Smooth muscle cell (in vitro differentiated cells): Measurements from ENCODE around the gene AP1M2. TPM values are rescaled to one million over a fixed set of nuclear protein-coding genes. Genes with fewer than 3 reads are reported as not detected.
"Not testable (repeated sequence)": the region's sequence is repeated elsewhere in the genome, so short reads cannot be mapped to it uniquely, and the experiment has no call there.

ENCODE experiments used
- DNase-seq: peaks from one replicate; lab custom pipeline; 2025; ENCODE audit not compliant: unreplicated experiment; lab: John Stamatoyannopoulos, UW
- H2AFZ ChIP-seq: fragments of 200-600 bp; sonication (generic); 2 replicates; pipeline ENCODE4 v1.6.0; 2016; ENCODE audit warnings: antibody characterized with exemption, low read depth, mild to moderate bottlenecking
- H3F3A ChIP-seq: fragments of 200-600 bp; sonication (generic); 2 replicates; pipeline ENCODE4 v1.6.0; 2017; ENCODE audit warnings: antibody characterized with exemption, low read depth
- H3K27ac ChIP-seq: fragments of 200-600 bp; sonication (generic); 2 replicates; pipeline ENCODE4 v1.5.1; 2016; ENCODE audit warnings: low read depth, mild to moderate bottlenecking
- H3K27me3 ChIP-seq: fragments of 200-600 bp; sonication (generic); 2 replicates; pipeline ENCODE4 v1.6.1; 2016; ENCODE audit warnings: low read depth, mild to moderate bottlenecking
- H3K36me3 ChIP-seq: fragments of 200-600 bp; sonication (generic); 2 replicates; pipeline ENCODE4 v1.5.1; 2016; ENCODE audit warnings: low read depth
- H3K4me1 ChIP-seq: fragments of 200-600 bp; sonication (generic); 2 replicates; pipeline ENCODE4 v1.5.1; 2016; ENCODE audit warnings: low read depth
- H3K4me2 ChIP-seq: fragments of 200-600 bp; sonication (generic); 2 replicates; pipeline ENCODE4 v1.6.0; 2016; ENCODE audit warnings: mild to moderate bottlenecking
- H3K4me3 ChIP-seq: fragments of 200-600 bp; sonication (generic); 2 replicates; pipeline ENCODE4 v1.5.1; 2016; ENCODE audit warnings: mild to moderate bottlenecking
- H3K79me2 ChIP-seq: fragments of 200-600 bp; sonication (generic); 2 replicates; pipeline ENCODE4 v1.6.0; 2016; ENCODE audit warnings: low read depth, mild to moderate bottlenecking
- H3K9ac ChIP-seq: fragments of 200-600 bp; sonication (generic); 2 replicates; pipeline ENCODE4 v1.6.0; 2016; ENCODE audit warnings: low read depth
- H3K9me3 ChIP-seq: fragments of 200-600 bp; sonication (generic); replicated peaks from 2 replicates; pipeline ENCODE4 v1.5.1; 2016; ENCODE audit warnings: low read depth
- H4K20me1 ChIP-seq: fragments of 200-600 bp; sonication (generic); 2 replicates; pipeline ENCODE4 v1.6.0; 2016; ENCODE audit warnings: low read depth
- CTCF ChIP-seq: fragments of 200-600 bp; sonication (generic); IDR thresholded peaks from 2 replicates; pipeline ENCODE4 v1.5.1; 2017; ENCODE audit warnings: borderline replicate concordance, mild to moderate bottlenecking, antibody characterized with exemption; ENCODE audit not compliant: insufficient read depth, poor library complexity, severe bottlenecking
- WGBS: methylation state at CpG from one replicate; pipeline ENCODE4 v1.1.7; 2016; ENCODE audit warnings: low lambda C conversion rate; 5-methylcytosine and 5-hydroxymethylcytosine counted together
- polyA plus RNA-seq: library from polyadenylated mRNA; unstranded; fragments of >200 nt; fragmentation: Nextera tagmentation; extraction: Ambion mirVana; gene quantifications from 2 replicates; pipeline ENCODE4 v1.2.1, GENCODE V29; 2016
- total RNA-seq: library from RNA; depleted of rRNA; stranded (reverse); fragments of >200 nt; gene quantifications from 2 replicates; pipeline ENCODE4 v1.2.3, GENCODE V29; 2014

The AP1M2 gene
- total and polyA plus RNA-seq, 2 experiments from 2014 or later, result 8.8 to 37.1 TPM

DNA sequence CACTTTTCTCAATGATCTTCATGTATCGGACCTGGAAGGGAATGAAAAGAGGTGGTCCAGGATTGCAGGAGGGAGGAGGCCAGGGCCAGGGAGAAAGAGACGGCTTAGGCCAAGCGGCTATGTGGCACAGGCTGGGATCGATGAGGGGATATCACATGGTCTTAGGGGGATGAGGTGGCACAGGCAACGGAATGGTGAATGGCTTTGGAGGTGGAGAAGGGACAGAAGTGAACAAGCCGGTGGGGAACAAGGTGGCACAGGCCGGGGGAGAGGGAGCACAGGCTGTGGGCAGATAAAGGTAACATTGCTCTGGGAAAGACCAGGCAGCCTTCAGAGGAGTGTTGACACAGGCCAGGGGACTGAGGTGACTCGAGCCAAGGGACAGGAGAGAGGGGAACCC lies 12.7 kb downstream of the AP1M2 start:
- Histone ChIP-seq H2AFZ (no peak overlapping the region), H3K27ac (no peak overlapping the region), H3K4me2 (no peak overlapping the region), H3K9me3 (no peaks in the 10 kb centered on the region), H3K4me3 (no peak overlapping the region), H3F3A (peaks cover 5% of the 10 kb centered on the region), H3K36me3 (no peaks in the 10 kb centered on the region), H4K20me1 (no peaks in the 10 kb centered on the region), H3K9ac (no peak overlapping the region), H3K79me2 (no peaks in the 10 kb centered on the region), H3K27me3 (no peaks in the 10 kb centered on the region), H3K4me1 (peaks cover 3% of the 10 kb centered on the region)
- 95% methylated on average over 8 of the region's 8 CpGs for WGBS
- no peak for DNase-seq
- no peak for TF ChIP-seq CTCF

GRCh38 chr19:10573793-10574192 lies 13.3 kb downstream of the AP1M2 start:
- H3K79me2 ChIP-seq, DNase-seq, H3K4me3 ChIP-seq, H3K9me3 ChIP-seq, H3F3A ChIP-seq, H3K36me3 ChIP-seq, H3K9ac ChIP-seq, H3K4me1 ChIP-seq, H3K4me2 ChIP-seq, H3K27me3 ChIP-seq, H4K20me1 ChIP-seq, H3K27ac ChIP-seq, H2AFZ ChIP-seq: not testable (repeated sequence)
- WGBS, result 98% methylated on average over 6 of the region's 6 CpGs

DNA sequence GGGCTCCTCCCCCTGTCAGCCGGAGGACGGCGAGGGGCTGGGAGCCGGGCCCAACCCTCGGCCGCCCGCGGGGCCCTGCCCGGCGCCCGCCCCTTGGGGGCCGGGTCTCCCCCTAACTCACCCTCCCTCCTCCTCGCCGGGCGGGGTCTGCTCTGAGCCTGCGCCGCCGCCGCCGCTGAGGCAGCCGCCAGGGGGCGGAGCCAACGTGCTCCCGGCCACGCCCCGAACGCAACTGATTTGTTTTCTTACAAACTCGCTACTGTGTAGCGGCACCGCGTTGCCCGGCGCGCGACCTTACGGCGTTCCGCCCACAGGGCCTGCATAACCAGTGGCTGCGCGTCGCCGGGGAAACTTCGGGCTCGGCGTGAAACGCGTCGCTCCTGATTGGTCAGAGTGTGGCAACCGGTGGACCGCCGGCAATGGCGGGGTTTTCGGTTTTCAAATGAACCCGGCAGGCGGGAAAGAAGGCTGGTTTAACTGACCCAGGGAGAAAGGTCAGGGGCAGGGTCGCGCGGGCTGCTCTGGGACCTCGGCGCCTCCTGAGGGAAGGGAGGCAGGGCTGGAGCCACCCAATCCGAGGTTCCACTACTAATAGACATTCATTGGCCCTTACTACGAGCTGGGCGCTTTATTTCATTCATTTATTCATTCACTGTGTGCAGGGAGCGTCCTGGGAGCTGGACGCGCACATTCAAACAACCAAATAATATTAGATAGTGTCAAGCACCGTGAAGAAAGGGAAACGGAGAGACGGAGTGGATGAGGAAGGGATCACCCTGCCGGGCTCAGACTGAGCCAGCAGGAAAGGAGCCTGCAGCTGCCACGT lies 18.1 kb downstream of the AP1M2 start, which contains the start of gene CDKN2D:
Gene CDKN2D, minus strand, starts transcription at position 154 of the 826 bp plus-strand sequence. CDS start 326 bp downstream, outside the sequence.
- no peak for TF ChIP-seq CTCF
- no peaks in the 10 kb centered on the region for H3K36me3 ChIP-seq
- H3K4me1 ChIP-seq, result peaks cover 18% of the 10 kb centered on the region

GRCh38 chr19:10568062-10568825 lies 18.9 kb downstream of the AP1M2 start:
- Histone ChIP-seq H2AFZ (no peak overlapping the region), H3K4me3 (peak overlapping the region; percentile 75), H3K27me3 (no peaks in the 10 kb centered on the region), H3K4me2 (peak overlapping the region; percentile 88), H3K9ac (peak overlapping the region; percentile 39), H3K9me3 (no peaks in the 10 kb centered on the region), H3K4me1 (peaks cover 18% of the 10 kb centered on the region), H4K20me1 (no peaks in the 10 kb centered on the region), H3K79me2 (peaks cover 12% of the 10 kb centered on the region), H3F3A (peaks cover 14% of the 10 kb centered on the region), H3K36me3 (no peaks in the 10 kb centered on the region), H3K27ac (no peak overlapping the region)
- WGBS, result 3% methylated on average over 49 of the region's 58 CpGs
- no peak for DNase-seq
- no peak for TF ChIP-seq CTCF

More for the DNA sequence above, 18.1 kb downstream of the AP1M2 start, which contains the start of gene CDKN2D:
- Histone ChIP-seq H3K4me2 (peak within 1 kb of the TSS; percentile 96), H3K9me3 (no peaks in the 10 kb centered on the region), H3K4me3 (peak within 1 kb of the TSS; percentile 75), H4K20me1 (no peaks in the 10 kb centered on the region), H3K27ac (peak within 1 kb of the TSS; percentile 39), H2AFZ (peak within 1 kb of the TSS; percentile 63), H3K9ac (peak within 1 kb of the TSS; percentile 48), H3K27me3 (no peaks in the 10 kb centered on the region), H3F3A (peaks cover 14% of the 10 kb centered on the region), H3K79me2 (peaks cover 12% of the 10 kb centered on the region)
- 2% methylated on average over 50 of the region's 71 CpGs for WGBS
- DNase-seq, result peak; percentile 97
